Neural cell (in vitro differentiated cells): ENCODE data around the gene PRKACB. TPM values are rescaled to one million over a fixed set of nuclear protein-coding genes. Genes with fewer than 3 reads are reported as not detected.

Experiments
- H2AFZ ChIP-seq: fragments of 200-600, 300-800 bp; sonication (generic), shearing (Covaris generic); 2 replicates; pipeline ENCODE4 v1.6.0; 2014; ENCODE audit warnings: low read depth, mild to moderate bottlenecking, antibody characterized with exemption, low read length, moderate library complexity
- H3F3A ChIP-seq: fragments of 200-600 bp; shearing (Covaris generic); 2 replicates; pipeline ENCODE4 v1.6.1; 2016; ENCODE audit warnings: mild to moderate bottlenecking, moderate library complexity, mixed read lengths, antibody characterized with exemption, low read length; ENCODE audit not compliant: insufficient read depth, poor library complexity, severe bottlenecking
- H3K27ac ChIP-seq: fragments of 200-600, 300-800 bp; sonication (generic), shearing (Covaris generic); 2 replicates; pipeline ENCODE4 v1.5.1; 2014; ENCODE audit warnings: mild to moderate bottlenecking, low read length, moderate library complexity
- H3K27me3 ChIP-seq: fragments of 300-800, 200-600 bp; sonication (generic), shearing (Covaris generic); 2 replicates; pipeline ENCODE4 v1.6.0; 2014; ENCODE audit warnings: mild to moderate bottlenecking, low read depth, low read length, moderate library complexity; ENCODE audit not compliant: insufficient read depth
- H3K36me3 ChIP-seq: fragments of 300-800, 200-600 bp; sonication (generic), shearing (Covaris generic); 2 replicates; pipeline ENCODE4 v1.5.1; 2014; ENCODE audit warnings: mild to moderate bottlenecking, antibody characterized with exemption, low read length, moderate library complexity; ENCODE audit not compliant: insufficient read depth
- H3K4me2 ChIP-seq: fragments of 300-800, 200-600 bp; sonication (generic), shearing (Covaris generic); 2 replicates; pipeline ENCODE4 v1.6.0; 2014; ENCODE audit warnings: mild to moderate bottlenecking, low read length
- H3K4me3 ChIP-seq: fragments of 300-800, 200-600 bp; sonication (generic), shearing (Covaris generic); 2 replicates; pipeline ENCODE4 v1.5.1; 2014; ENCODE audit warnings: mild to moderate bottlenecking, low read length, moderate library complexity
- H3K79me2 ChIP-seq: fragments of 200-600 bp; shearing (Covaris generic); replicated peaks from 2 replicates; pipeline ENCODE4 v1.6.0; 2014; ENCODE audit warnings: mild to moderate bottlenecking, low read length, moderate library complexity; ENCODE audit not compliant: insufficient read depth
- H3K9ac ChIP-seq: fragments of 300-800, 200-600 bp; sonication (generic), shearing (Covaris generic); 2 replicates; pipeline ENCODE4 v1.6.1; 2016; ENCODE audit warnings: mild to moderate bottlenecking, low read length, mixed read lengths
- H3K9me2 ChIP-seq: fragments of 200-600 bp; shearing (Covaris generic); 2 replicates; pipeline ENCODE4 v1.6.1; 2016; ENCODE audit warnings: mild to moderate bottlenecking, low read length, mixed read lengths; ENCODE audit not compliant: insufficient read depth
- H3K9me3 ChIP-seq: fragments of 200-600, 300-800 bp; sonication (generic), shearing (Covaris generic); 2 replicates; pipeline ENCODE4 v1.6.1; 2016; ENCODE audit warnings: mild to moderate bottlenecking, mixed run types, low read length, moderate library complexity, mixed read lengths
- H4K20me1 ChIP-seq: fragments of 200-600 bp; shearing (Covaris generic); 2 replicates; pipeline ENCODE4 v1.6.1; 2016; ENCODE audit warnings: mild to moderate bottlenecking, mixed run types; ENCODE audit not compliant: insufficient read depth
- CTCF ChIP-seq: fragments of 450-650 bp; IDR thresholded peaks from 2 replicates; pipeline ENCODE4 v1.5.1; 2014; ENCODE audit warnings: antibody characterized with exemption, mild to moderate bottlenecking, moderate library complexity; ENCODE audit not compliant: poor library complexity, severe bottlenecking
- EP300 ChIP-seq: fragments of 450-650 bp; conservative IDR thresholded peaks from 2 replicates; pipeline ENCODE4 v1.6.1; 2014; ENCODE audit warnings: antibody characterized with exemption, mild to moderate bottlenecking, moderate library complexity; ENCODE audit not compliant: poor library complexity, severe bottlenecking
- EZH2 ChIP-seq: fragments of 200-600, 300-800 bp; shearing (Covaris generic), sonication (generic); IDR thresholded peaks from 2 replicates; pipeline ENCODE4 v1.6.1; 2014; ENCODE audit warnings: antibody characterized with exemption, low read length, borderline replicate concordance, mild to moderate bottlenecking; ENCODE audit not compliant: insufficient read depth, poor library complexity, severe bottlenecking
- MXI1 ChIP-seq: fragments of 450-650 bp; conservative IDR thresholded peaks from 2 replicates; pipeline ENCODE4 v1.6.1; 2014; ENCODE audit warnings: antibody characterized with exemption, mild to moderate bottlenecking; ENCODE audit not compliant: poor library complexity, severe bottlenecking
- POLR2AphosphoS5 ChIP-seq: IDR thresholded peaks from 2 replicates; pipeline ENCODE4 v1.6.1; 2012
- RAD21 ChIP-seq: fragments of 450-650 bp; conservative IDR thresholded peaks from 2 replicates; pipeline ENCODE4 v1.6.1; 2014; ENCODE audit warnings: antibody characterized with exemption, mild to moderate bottlenecking, moderate library complexity
- REST ChIP-seq: IDR thresholded peaks from 2 replicates; pipeline ENCODE4 v1.6.1; 2012; ENCODE audit warnings: borderline replicate concordance
- SMC3 ChIP-seq: fragments of 450-650 bp; conservative IDR thresholded peaks from 2 replicates; pipeline ENCODE4 v1.6.1; 2014; ENCODE audit warnings: antibody characterized with exemption, mild to moderate bottlenecking, moderate library complexity; ENCODE audit not compliant: poor library complexity
- TAF1 ChIP-seq: IDR thresholded peaks from 2 replicates; pipeline ENCODE4 v1.6.1; 2012; ENCODE audit warnings: low read depth
- polyA plus RNA-seq: library from polyadenylated mRNA; depleted of rRNA; stranded (reverse); fragments of >200 nt; gene quantifications from 2 replicates; pipeline ENCODE4 v1.2.3, GENCODE V29; 2014

The PRKACB gene
- polyA plus RNA-seq, 1 donor from 2014 or later: 979 TPM

DNA sequence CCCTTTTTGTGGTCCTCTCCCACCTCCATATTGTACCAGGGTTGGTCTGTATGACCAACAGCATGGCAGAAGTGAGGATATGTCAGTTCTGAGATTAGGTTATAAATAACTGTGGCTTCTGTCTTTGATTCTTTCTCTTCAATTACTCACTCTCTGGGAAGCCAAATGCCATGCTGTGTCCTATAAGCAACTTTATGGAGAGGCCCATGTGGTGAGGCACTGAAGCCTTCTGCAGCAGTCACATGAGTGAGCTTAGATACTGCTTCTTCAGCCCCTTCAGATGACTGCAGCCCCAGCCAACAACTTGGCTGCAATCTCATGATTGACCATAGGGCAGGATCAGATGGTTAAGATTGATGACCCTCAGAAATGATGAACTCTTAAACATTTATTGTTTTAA, 123.4 kb downstream of the PRKACB start:
- Histone ChIP-seq H3K9me3 (no peaks in the 10 kb centered on the region), H3K79me2 (no peaks in the 10 kb centered on the region), H3K36me3 (no peaks in the 10 kb centered on the region), H4K20me1 (no peaks in the 10 kb centered on the region), H3K4me2 (no peak overlapping the region), H2AFZ (no peak overlapping the region), H3K27me3 (no peaks in the 10 kb centered on the region), H3K4me3 (no peak overlapping the region), H3K27ac (no peak overlapping the region), H3F3A (no peaks in the 10 kb centered on the region), H3K9me2 (no peaks in the 10 kb centered on the region), H3K9ac (no peak overlapping the region)
- TF ChIP-seq EZH2 (no peak), EP300 (no peak), RAD21 (no peak), CTCF (no peak), REST (no peak), POLR2AphosphoS5 (no peak), MXI1 (no peak), SMC3 (no peak), TAF1 (no peak)

DNA sequence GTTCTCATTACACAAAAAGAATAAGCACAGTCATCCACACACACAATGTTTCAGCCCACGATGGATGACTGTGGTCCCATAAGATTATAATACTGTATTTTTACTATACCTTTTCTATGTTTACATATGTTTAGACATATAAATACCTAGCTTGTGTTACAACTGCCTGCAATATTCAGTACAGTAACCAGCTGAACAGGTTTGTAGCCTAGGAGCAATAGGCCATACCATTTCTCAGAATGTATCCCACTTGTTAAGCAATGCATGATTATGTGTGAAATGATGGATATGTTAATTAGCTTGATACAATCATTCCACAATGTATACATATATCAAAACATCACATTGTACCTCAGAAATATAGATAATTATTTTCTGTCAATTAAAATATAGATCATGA, 124.3 kb downstream of the PRKACB start:
- H3F3A ChIP-seq: no peaks in the 10 kb centered on the region
- H3K36me3 ChIP-seq: no peaks in the 10 kb centered on the region
- H3K4me2 ChIP-seq: no peak overlapping the region
- H3K79me2 ChIP-seq: no peaks in the 10 kb centered on the region
- H3K27me3 ChIP-seq: no peaks in the 10 kb centered on the region
- H3K9me3 ChIP-seq: no peaks in the 10 kb centered on the region
- no peaks in the 10 kb centered on the region for H3K9me2 ChIP-seq
- H2AFZ ChIP-seq: no peak overlapping the region
- H4K20me1 ChIP-seq: no peaks in the 10 kb centered on the region
- TF ChIP-seq RAD21: no peak
- TF ChIP-seq SMC3: no peak
- TF ChIP-seq CTCF: no peak
- no peak for TF ChIP-seq EP300
- no peak for TF ChIP-seq MXI1
- TF ChIP-seq TAF1: no peak
- TF ChIP-seq POLR2AphosphoS5: no peak
- no peak overlapping the region for H3K4me3 ChIP-seq
- H3K9ac ChIP-seq: no peak overlapping the region
- no peak overlapping the region for H3K27ac ChIP-seq
